Omental fat pad (tissue), 4 donors: ENCODE results near the gene MPV17L. TPM values are rescaled to one million over a fixed set of nuclear protein-coding genes. Genes with fewer than 3 reads are reported as not detected.
"Not testable (repeated sequence)": the region's sequence is repeated elsewhere in the genome, so short reads cannot be mapped to it uniquely, and the experiment has no call there.

Experiments
- ATAC-seq: fragments of 150-250 bp; one replicate; pipeline ENCODE4 v1.9.1; 2016; ENCODE audit warnings: mild to moderate bottlenecking, moderate library complexity; ENCODE audit not compliant: low FRiP score
- DNase-seq: peaks from one replicate; pipeline ENCODE4 v3.0.0-alpha.2; 2019; ENCODE audit warnings: low spot score
- total RNA-seq, 4 donors: library from RNA; depleted of rRNA; stranded (reverse); fragments of >200 nt; gene quantifications; one replicate each; pipeline ENCODE4 v1.1.0, GENCODE V29; 2016
- TF ChIP-seq, protein P1 (sequence below), 3 donors: fragments of 450-650 bp; IDR thresholded peaks; one replicate each; pipeline ENCODE4 v1.5.1; 2016 to 2017; ENCODE audit warnings: antibody characterized with exemption in 3 of 3, mild to moderate bottlenecking in 3 of 3, moderate library complexity in 2 of 3

MPV17L gene
- total RNA-seq, 4 donors from 2014 or later, result 5.8 to 10.7 (median 7.7) TPM

DNA sequence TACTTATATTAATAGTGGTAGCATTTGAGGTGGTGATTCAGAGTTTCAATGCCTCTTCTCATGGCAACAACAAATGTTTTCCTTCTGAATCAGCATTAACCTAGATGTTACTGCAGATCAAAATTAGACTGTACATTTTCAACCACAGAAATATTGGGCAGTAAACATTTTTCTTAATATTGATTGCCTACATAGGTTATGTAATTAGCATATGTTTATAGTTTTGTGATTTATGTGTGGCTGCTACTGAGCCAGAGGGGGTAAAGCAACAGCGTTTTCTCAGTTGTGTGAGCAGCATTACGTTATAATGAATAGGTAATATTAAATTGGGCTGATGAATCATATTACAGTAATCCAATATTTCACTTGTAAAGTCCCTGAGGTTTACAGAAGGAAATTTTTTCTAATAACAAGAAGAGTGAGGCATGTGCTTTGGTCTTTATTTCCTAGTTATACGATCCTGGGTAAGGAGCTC, 20.0 kb downstream of the MPV17L start:
- no peak for DNase-seq
- ATAC-seq, result no peak
- TF ChIP-seq, protein P1, sequence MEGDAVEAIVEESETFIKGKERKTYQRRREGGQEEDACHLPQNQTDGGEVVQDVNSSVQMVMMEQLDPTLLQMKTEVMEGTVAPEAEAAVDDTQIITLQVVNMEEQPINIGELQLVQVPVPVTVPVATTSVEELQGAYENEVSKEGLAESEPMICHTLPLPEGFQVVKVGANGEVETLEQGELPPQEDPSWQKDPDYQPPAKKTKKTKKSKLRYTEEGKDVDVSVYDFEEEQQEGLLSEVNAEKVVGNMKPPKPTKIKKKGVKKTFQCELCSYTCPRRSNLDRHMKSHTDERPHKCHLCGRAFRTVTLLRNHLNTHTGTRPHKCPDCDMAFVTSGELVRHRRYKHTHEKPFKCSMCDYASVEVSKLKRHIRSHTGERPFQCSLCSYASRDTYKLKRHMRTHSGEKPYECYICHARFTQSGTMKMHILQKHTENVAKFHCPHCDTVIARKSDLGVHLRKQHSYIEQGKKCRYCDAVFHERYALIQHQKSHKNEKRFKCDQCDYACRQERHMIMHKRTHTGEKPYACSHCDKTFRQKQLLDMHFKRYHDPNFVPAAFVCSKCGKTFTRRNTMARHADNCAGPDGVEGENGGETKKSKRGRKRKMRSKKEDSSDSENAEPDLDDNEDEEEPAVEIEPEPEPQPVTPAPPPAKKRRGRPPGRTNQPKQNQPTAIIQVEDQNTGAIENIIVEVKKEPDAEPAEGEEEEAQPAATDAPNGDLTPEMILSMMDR (IDR thresholded peaks at IDR 0.05), result no peak

DNA sequence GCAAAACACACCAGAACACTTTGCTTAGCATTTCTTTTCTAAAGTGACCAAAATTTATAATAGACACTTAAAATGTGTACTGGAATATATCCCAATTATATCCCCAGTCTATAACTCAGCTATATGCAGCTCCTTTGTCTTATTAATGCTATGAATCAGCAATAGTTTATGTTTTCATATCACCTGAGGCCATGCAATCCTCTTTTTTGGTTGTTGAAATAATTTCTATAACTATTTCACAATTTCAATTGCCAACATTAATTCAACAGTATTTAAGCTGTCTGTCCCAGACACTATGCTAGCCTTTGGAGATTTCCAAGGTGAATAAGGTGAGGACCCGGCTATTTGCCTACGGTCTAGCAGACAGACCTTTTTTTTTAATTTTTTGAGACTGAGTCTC, 21.6 kb downstream of the MPV17L start:
- ATAC-seq, result no peak
- TF ChIP-seq, protein P1 (IDR thresholded peaks at IDR 0.05), result no peak
- DNase-seq, result no peak

DNA sequence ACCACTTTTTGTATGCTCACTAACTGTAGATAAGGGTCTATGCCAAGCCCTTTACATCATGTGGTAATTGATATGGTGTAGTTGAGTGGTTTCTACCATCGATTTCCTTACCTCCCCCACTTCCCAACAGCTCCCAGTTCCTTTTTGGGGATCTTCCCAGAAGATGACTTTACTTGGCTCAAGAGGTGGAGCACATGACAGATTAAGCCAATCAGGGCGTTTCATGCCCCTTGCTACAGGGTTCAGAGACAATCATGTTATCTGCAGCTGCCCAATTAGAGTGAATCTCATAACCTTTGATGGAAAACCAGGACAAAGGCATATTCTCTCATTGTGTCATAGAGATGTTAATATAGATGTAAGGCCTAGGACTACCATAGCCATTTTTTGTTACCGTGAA, 22.7 kb downstream of the MPV17L start:
- ATAC-seq (no peak), DNase-seq (no peak)
- TF ChIP-seq, protein P1 (IDR thresholded peaks at IDR 0.05), result no peak

DNA sequence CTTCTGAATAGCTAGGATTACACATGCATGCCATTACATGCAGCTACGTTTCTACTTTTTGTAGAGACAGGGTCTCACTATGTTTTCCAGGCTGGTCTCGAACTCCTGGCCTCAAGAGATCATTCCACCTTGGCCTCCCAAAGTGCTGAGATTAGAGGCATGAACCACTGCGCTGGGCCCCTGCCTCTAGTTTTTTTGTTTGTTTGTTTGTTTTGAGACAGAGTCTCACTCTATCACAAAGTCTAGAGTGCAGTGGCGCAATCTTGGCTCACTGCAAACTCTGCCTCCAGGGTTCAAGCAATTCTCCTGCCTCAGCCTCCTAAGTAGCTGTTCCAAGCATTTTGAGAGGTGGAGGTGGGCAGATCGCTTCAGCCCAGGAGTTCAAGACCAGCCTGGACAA, 26.1 kb downstream of the MPV17L start:
- ATAC-seq, DNase-seq: not testable (repeated sequence)

- TF ChIP-seq, protein P1 (IDR thresholded peaks at IDR 0.05), result no peak
- DNase-seq (no peak), ATAC-seq (no peak)
These were observed 26.7 kb downstream of the MPV17L start for GRCh38 chr16:15422222-15422621.

DNA sequence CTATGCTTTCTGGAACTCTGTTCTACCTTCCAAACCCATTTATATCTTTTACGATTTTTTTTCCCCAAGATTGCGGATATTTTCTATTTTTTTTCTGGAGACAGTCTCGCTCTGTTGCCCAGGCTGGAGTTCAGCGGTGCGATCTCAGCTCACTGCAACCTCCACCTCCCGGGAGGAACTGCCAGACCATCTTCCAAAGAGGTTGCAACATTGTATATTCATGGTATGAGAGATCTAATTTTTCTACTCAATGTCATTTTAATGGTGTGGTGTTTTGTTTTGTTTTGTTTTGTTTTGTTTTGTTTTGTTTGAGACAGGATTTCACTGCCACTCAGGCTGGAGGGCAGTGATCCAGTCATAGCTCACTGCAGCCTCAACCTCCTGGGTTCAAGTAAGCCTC, 30.3 kb downstream of the MPV17L start:
- DNase-seq (no peak), ATAC-seq (no peak)
- TF ChIP-seq, protein P1 (IDR thresholded peaks at IDR 0.05), result no peak

GRCh38 chr16:15426796-15427195, 31.2 kb downstream of the MPV17L start:
- ATAC-seq (no peak), DNase-seq (no peak)
- TF ChIP-seq, protein P1 (IDR thresholded peaks at IDR 0.05), result no peak
